Esophagus squamous epithelium (tissue), 4 donors: ENCODE results near the gene PKHD1.

Experiments
- CTCF ChIP-seq, 6 experiments: fragments of 450-650 bp in 4 of 6; fragments of 200-600 bp in 2 of 6; sonication (generic) in 2 of 6; IDR thresholded peaks; one replicate each; pipeline ENCODE4 v1.5.1; 2016 to 2019; ENCODE audit warnings: antibody characterized with exemption in 6 of 6, mild to moderate bottlenecking in 4 of 6, moderate library complexity in 4 of 6
- POLR2A ChIP-seq, 4 donors: fragments of 450-650 bp; IDR thresholded peaks; one replicate each; pipeline ENCODE4 v1.6.1; 2017; ENCODE audit warnings: antibody characterized with exemption in 4 of 4, mild to moderate bottlenecking in 4 of 4, moderate library complexity in 3 of 4

GRCh38 chr6:52125139-52125538, 37.7 kb upstream of the PKHD1 start:
- TF ChIP-seq CTCF (IDR thresholded peaks at IDR 0.05): no peak
- no peak for TF ChIP-seq POLR2A (IDR thresholded peaks at IDR 0.05)
